Measurements from ENCODE around the gene DGKI. TPM values are rescaled to one million over a fixed set of nuclear protein-coding genes. Genes with fewer than 3 reads are reported as not detected.

Gene DGKI
- total and polyA plus RNA-seq, 9 of the 15 experiments (the other 6 are each of a cell fraction or from before 2014, with no cell fraction given), result 0.11 to 0.54 (median 0.15) TPM; not detected in 5

DNA sequence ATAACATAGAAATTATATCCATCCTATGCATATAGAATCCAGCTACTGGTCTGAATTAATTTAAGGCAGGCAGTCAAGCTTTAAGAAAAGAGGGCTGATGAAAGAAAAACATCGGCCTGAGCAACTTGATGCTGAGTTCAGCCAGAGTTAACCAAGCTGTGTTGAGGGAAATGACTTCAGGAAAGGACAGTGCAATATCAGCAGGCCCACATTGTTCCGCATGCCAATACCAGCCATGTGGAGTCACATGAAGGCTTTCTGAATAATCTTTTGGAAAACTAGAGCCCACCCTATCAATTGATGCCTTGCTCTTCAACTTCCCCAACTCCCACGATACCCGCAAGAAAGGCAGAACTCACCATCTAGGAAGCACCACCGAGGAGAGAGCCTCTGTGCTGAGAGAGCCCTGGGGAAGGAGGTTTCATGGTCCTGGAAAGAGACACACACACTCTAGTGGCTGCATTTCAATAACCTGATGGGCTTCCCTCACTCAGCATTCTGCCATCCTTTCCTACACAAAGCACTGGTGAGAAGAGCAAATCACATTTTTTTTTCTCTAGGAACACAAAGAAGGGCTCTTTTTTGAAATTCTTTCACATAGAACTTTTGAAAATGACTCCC, 377.5 kb downstream of the DGKI start:
- POLR2A ChIA-PET, result no interaction called here

More for the DNA sequence above, 377.5 kb downstream of the DGKI start:
- Histone ChIP-seq H3K9me3 (replicated peaks; ENCODE audit: control insufficient read depth, insufficient read depth, low read depth, low read length) (no peaks in the 10 kb centered on the region), H3K4me3 (no peak overlapping the region), H3K79me2 (ENCODE audit: control insufficient read depth, insufficient read depth, low read length) (no peaks in the 10 kb centered on the region), H3K4me1 (replicated peaks in 1 of 2; ENCODE audit: control insufficient read depth in 2 of 2, insufficient read depth in 2 of 2, low read length in 2 of 2) (no peaks in the 10 kb centered on the region), H3K9me1 (ENCODE audit: control insufficient read depth, insufficient read depth, low read length) (no peaks in the 10 kb centered on the region), H3K27ac (ENCODE audit: extremely low read depth, low read depth, low read length) (no peak overlapping the region), H4K20me1 (replicated peaks; ENCODE audit: control insufficient read depth, insufficient read depth, low read length) (no peaks in the 10 kb centered on the region), H3K9ac (ENCODE audit: insufficient read depth in 1 of 2, low read depth in 2 of 2, low read length in 2 of 2) (no peak overlapping the region), H2AFZ (ENCODE audit: low read depth, low read length) (no peak overlapping the region), H3K4me2 (ENCODE audit: insufficient read depth, low read length) (no peak overlapping the region), H3K27me3 (ENCODE audit: control insufficient read depth in 2 of 2, insufficient read depth in 2 of 2, low read length in 2 of 2) (no peaks in the 10 kb centered on the region), H3K36me3 (ENCODE audit: control insufficient read depth, insufficient read depth, low read length) (no peaks in the 10 kb centered on the region)
- DNase-seq (ENCODE audit: extremely low read depth in 1 of 4, low spot score in 3 of 4), result no peak
- intact Hi-C loops (cut with micrococcal nuclease) (no loop called here), in situ Hi-C loops (cut with MboI) (loop anchor here (25.0 kb wide), 1 partner anchor 1657 kb away; no protein-coding TSS in a partner anchor)
- ATAC-seq, result no peak; the same call in 2 of the 3 replicates
- WGBS (ENCODE audit: insufficient coverage, low coverage, missing lambda C conversion rate), result under 1% methylated on average over 5 of the region's 5 CpGs
- no TSS peak for BruUV-seq (replicated peaks)
- no peak for FAIRE-seq
- TF ChIP-seq MTA2 (IDR thresholded peaks at IDR 0.05; ENCODE audit: low read depth) (no peak), ZNF23 (CRISPR knock-in tag; IDR thresholded peaks at IDR 0.05) (no peak), ZNF444 (CRISPR knock-in tag; IDR thresholded peaks at IDR 0.05) (no peak), ZNF217 (CRISPR knock-in tag; IDR thresholded peaks at IDR 0.05) (no peak), LEF1 (IDR thresholded peaks at IDR 0.05) (no peak), ZNF75A (CRISPR knock-in tag; IDR thresholded peaks at IDR 0.05) (no peak), TGIF2 (CRISPR knock-in tag; IDR thresholded peaks at IDR 0.05) (no peak), MAFF (IDR thresholded peaks at IDR 0.05; ENCODE audit: low read length) (no peak), STAT5A (IDR thresholded peaks at IDR 0.05; ENCODE audit: borderline replicate concordance, low read length) (no peak), ZNF197 (CRISPR knock-in tag; IDR thresholded peaks at IDR 0.05; ENCODE audit: low read depth) (no peak), ZNF717 (CRISPR knock-in tag; IDR thresholded peaks at IDR 0.05) (no peak), CBX2 (IDR thresholded peaks at IDR 0.05; ENCODE audit: insufficient read depth, low read length, poor library complexity, severe bottlenecking) (no peak), FOSL1 (tag; conservative IDR thresholded peaks at IDR 0.05) (no peak), KAT2B (IDR thresholded peaks at IDR 0.05; ENCODE audit: low read depth, low read length) (no peak)
- TF ChIP-seq, protein P1, sequence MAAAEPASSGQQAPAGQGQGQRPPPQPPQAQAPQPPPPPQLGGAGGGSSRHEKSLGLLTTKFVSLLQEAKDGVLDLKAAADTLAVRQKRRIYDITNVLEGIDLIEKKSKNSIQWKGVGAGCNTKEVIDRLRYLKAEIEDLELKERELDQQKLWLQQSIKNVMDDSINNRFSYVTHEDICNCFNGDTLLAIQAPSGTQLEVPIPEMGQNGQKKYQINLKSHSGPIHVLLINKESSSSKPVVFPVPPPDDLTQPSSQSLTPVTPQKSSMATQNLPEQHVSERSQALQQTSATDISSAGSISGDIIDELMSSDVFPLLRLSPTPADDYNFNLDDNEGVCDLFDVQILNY (CRISPR knock-in tag; IDR thresholded peaks at IDR 0.05), result no peak
- TF ChIP-seq, protein P2, sequence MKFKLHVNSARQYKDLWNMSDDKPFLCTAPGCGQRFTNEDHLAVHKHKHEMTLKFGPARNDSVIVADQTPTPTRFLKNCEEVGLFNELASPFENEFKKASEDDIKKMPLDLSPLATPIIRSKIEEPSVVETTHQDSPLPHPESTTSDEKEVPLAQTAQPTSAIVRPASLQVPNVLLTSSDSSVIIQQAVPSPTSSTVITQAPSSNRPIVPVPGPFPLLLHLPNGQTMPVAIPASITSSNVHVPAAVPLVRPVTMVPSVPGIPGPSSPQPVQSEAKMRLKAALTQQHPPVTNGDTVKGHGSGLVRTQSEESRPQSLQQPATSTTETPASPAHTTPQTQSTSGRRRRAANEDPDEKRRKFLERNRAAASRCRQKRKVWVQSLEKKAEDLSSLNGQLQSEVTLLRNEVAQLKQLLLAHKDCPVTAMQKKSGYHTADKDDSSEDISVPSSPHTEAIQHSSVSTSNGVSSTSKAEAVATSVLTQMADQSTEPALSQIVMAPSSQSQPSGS (CRISPR knock-in tag; IDR thresholded peaks at IDR 0.05), result no peak
- TF ChIP-seq, protein P3, sequence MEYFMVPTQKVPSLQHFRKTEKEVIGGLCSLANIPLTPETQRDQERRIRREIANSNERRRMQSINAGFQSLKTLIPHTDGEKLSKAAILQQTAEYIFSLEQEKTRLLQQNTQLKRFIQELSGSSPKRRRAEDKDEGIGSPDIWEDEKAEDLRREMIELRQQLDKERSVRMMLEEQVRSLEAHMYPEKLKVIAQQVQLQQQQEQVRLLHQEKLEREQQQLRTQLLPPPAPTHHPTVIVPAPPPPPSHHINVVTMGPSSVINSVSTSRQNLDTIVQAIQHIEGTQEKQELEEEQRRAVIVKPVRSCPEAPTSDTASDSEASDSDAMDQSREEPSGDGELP (CRISPR knock-in tag; IDR thresholded peaks at IDR 0.05; ENCODE audit: borderline replicate concordance), result no peak
- CTCF ChIA-PET (ENCODE audit: low intra/inter-chr PET ratio), result no interaction called here
